Transverse colon (tissue), 4 donors: ENCODE results near the gene TNFSF13.

Source experiments
- CTCF ChIP-seq, 5 experiments: fragments of 200-600 bp in 3 of 5; fragments of 450-650 bp in 2 of 5; sonication (generic) in 3 of 5; IDR thresholded peaks; 1 replicate in 2 of 5; 2 replicates in 3 of 5; pipeline ENCODE4 v1.5.1; 2016 to 2017; ENCODE audit warnings: antibody characterized with exemption in 5 of 5, inconsistent platforms in 3 of 5, mild to moderate bottlenecking in 2 of 5, moderate library complexity in 1 of 5
- POLR2A ChIP-seq: fragments of 450-650 bp; IDR thresholded peaks from one replicate; pipeline ENCODE4 v1.6.1; 2016; ENCODE audit warnings: antibody characterized with exemption, mild to moderate bottlenecking, moderate library complexity
- POLR2AphosphoS5 ChIP-seq, 3 donors: sonication (generic); formaldehyde crosslinking; IDR thresholded peaks; one replicate each; pipeline ENCODE4 v1.6.1; 2016; ENCODE audit warnings: antibody characterized with exemption in 3 of 3

DNA sequence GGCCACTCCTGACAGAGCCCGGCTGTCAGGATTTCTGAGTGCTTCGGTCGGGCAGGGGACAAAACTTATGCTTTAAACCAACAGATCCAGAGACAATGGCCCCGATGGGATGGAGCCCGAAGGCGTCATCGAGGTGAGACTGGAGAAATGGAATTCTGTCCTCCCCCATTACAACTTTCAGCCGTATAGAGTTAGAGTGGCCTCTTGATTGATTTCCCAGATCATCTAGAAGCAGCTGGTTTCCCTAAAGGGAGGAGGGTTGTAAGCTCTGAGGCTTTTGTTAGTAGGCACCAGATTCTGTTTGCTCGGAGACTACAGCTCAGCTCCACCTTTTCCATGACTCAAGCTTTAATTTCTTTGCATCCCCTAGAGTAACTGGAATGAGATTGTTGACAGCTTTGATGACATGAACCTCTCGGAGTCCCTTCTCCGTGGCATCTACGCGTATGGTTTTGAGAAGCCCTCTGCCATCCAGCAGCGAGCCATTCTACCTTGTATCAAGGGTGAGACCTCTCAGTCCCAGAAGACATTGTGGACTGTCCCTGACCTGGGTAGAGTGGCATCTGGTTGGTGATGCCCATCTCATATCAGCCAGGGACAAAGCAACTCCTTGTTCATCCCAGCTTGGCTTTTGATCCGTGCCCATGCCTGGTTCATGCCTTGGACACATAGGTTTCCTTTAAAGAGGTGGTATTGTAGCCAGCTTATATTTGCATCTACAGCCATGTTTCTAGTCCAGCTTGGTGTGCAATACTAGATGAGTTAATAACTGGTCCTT, 15.8 kb downstream of the TNFSF13 start:
- TF ChIP-seq CTCF (IDR thresholded peaks at IDR 0.05), result no peak
- no peak for TF ChIP-seq POLR2AphosphoS5 (IDR thresholded peaks at IDR 0.05)
- no peak for TF ChIP-seq POLR2A
